DMS153 (cell line): Measurements from ENCODE around the gene FAXDC2.
"Not testable (repeated sequence)": the region's sequence is repeated elsewhere in the genome, so short reads cannot be mapped to it uniquely, and the experiment has no call there.

Source experiments
- DNase-seq: peaks from one replicate; lab custom pipeline; 2025; lab: John Stamatoyannopoulos, UW

Gene FAXDC2

DNA sequence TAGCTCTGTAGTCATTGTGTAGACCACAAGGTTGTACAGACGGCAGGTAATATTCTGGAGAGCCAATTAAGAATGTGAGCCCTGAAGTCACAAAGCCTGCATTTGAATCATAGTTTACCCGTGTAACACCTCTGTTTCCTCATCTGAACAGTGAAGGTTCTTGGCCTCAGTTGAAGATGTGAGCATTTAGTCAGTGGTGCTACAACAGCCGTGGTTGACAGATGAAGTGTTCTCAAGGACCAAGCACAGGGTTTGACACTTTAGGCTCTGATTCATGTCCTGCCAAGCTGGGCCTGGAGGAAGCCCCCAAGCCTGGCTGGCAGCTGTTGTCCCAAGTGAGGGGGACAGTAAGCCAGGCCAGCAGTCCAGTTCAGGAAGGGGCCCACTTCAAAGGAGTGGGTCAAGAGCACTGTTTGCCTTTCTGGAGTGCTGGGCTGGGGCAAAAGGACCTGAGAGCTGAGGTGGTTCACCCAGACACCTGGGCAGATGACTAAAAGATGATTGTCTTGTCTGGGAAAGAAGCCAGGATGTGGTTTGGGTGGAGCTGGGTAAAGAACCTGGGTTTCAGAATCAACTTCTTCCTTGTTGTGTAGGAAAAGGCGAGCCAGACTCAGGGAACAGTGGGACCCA lies 20.7 kb downstream of the FAXDC2 start:
- peak; percentile 37 for DNase-seq

DNA sequence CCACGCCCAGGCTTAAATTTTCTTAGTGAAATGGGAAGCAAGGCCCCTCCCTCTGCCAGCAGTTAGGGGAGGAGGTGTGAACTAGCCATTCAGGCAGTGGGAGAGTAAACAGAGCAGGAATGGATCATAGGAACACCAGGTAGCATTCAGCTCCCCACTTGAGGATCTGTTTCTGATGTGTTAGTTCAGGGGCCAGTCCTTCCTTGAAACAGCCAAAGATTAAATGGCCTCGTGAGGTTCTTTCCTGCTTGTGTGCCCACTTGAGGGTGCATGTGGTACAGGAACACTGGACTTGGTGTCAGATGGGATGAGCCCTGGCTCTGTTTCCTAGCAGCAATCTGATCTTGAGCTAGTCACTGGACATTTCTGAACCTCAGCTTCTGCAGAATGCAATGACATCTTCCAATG lies 21.2 kb downstream of the FAXDC2 start:
- DNase-seq: peak; percentile 24

DNA sequence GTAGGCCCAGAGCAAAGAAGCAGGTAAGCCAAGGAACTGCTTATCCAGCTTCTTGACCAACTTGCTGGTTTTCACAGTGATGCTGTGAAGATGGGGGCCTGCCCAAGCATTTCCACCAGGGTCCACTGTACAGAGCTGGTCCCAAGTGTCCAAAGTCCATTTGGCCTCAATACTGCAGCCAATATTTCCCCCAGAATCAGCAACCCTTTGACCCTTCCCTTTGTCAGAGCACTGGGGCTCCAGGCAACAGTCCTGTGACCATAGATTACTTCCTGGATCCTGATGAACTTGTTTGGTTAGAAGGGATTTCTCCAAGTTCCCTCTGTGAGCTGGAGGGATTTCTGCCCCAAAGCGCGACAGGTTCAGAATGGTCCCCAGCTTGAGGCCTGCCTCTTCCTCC lies 26.3 kb downstream of the FAXDC2 start:
- DNase-seq: no peak

DNA sequence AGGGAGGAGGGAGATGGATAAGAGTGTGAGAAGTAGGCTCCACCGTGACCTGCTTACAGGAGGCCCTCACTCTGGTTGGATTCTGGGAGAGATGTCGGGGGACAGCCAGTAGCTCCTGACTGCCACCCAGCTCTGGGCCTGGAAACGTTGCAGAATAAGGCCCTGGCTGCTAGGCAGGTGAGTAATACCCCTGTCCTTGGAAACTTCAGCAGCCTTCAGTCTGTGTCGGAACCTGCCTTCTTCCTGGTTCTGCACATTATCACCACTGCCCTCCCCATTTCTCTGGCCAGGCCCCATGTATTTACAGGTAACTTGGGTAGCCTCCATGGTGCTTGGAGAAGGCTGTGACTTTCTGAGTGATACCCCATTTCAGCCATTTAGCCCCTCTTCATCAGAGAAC lies 26.8 kb downstream of the FAXDC2 start:
- DNase-seq: no peak

DNA sequence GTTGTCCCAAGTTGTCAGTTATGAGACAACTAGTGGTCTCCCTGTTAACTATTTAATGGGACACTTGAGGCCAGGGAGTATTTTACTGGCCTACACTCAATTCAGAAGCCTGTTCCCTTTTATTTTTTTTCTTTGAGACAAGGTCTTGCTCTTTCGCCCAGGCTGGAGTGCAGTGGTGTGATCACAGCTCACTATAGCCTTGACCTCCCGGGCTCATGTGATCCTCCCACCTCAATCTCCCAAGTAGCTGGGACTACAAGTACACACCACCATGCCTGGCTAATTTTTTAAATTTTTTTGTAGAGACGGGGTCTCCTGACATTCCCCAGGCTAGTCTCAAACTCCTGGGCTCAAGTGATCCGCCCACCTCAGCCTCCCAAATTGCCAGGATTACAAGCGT lies 27.5 kb downstream of the FAXDC2 start:
- DNase-seq: not testable (repeated sequence)

DNA sequence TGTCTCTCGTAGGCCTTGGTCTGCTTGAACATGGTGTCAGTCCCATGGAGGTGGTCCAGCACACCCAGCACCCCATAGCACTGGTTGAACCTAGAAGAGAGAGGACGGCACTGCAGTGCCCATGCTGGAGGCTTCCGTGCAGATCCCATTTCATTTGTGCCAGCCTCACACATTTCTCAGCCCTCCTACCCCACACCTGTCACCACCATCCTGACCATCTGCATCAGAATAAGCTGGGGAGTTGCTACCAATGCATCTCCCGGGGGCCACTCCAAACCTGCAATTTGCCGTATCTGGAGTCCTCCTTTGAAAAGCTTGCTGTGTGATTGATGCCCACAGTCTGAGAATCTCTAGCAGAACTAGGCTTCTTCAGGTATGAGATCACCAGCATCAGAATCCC lies 30.0 kb downstream of the FAXDC2 start:
- no peak for DNase-seq

DNA sequence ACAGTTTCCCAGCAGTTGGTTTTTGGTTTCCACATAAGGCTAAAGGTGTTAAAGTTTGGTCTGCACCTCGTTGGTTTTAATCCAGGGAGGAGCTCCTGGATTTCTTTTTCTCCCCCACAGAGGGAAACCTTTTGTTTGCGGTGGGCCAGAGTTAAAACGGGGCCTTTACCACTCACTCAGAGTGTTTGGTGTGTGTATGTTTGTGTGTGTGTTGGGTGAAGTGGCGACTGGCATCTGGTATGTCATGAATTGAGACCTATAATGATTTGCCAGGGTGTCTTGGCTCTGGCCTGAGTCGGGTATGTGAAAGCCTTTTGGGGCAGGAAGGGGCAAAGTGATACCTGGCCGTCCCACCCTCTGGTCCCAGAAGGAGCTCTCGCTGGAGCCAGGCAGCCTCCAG lies 30.9 kb downstream of the FAXDC2 start:
- no peak for DNase-seq

DNA sequence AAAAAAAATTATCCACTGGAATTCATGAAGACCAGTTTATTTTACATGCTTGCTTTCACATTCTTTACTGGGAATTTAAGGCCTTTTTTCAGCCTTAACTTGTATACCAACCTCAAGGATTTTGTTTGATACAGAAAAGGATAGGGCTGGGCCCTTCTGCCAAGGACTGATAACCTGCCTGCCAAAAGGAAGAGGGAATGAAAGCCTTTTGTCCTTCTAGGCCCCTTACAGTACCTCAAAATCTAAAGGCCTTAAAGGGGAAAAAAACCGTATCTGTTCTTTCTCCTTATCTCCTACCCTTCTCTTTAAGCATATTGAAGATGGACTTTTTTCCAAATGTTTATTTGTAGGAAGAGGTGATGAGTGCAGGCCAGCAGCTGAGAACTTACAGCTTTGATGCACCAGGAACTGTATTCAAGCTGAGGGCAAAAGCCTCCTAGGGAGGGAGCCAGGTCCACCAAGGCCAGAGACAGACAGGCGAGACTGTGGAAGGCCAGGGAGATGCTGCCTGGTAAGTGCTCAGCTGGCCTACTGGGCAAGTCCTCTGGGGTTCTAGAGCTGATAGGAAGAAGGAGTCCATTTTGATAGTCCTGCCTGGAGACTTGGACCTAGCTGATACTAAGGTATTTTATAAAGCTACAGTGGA lies 31.8 kb downstream of the FAXDC2 start:
- DNase-seq: no peak

DNA sequence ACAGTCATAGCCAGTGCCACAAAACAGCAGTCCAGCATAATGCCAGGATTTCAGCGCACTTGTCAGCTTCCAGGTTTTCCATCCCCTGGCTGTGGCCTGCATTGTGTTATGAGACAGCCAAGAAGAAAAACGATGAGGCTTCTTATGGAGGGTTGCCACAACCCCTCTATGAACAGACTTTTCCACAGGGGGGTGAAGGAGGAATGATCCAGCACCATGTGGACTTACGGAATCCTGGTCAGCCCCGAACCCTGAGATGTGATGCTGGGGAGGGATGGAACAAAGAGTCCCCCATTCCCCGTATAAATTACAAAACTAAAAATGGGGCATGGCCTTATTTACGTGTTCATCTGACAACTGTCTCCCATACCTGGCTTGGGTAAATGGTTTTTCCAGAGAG lies 32.6 kb downstream of the FAXDC2 start:
- DNase-seq: no peak

DNA sequence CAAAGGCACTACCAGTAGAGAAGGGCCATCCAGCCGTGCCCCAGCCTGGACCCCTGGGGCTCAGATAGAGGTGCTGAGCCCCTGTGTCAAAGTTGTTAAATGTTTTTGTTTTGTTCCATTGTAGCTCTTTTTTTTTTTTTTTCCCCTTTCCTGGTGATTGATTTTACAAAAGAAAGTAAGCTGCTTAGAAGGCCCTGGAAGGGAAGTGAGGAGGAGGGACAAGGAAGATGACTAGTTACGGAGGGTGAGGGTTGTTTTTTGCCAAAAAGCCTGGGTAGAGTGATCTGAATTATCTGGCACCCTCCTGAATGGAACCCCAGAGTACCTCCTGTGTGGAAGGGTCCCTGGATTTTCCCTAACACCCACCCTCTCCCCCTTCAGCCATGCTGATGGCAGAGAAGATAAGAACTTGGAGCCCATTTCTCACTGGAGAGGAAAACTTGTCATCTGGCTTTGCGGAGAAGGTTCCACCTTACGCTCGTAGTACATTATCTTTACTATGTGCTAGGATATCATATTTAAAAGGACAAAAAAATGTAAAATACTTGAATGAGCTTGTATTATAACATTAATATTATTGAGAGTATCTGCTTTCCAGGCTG lies 33.4 kb downstream of the FAXDC2 start:
- no peak for DNase-seq

DNA sequence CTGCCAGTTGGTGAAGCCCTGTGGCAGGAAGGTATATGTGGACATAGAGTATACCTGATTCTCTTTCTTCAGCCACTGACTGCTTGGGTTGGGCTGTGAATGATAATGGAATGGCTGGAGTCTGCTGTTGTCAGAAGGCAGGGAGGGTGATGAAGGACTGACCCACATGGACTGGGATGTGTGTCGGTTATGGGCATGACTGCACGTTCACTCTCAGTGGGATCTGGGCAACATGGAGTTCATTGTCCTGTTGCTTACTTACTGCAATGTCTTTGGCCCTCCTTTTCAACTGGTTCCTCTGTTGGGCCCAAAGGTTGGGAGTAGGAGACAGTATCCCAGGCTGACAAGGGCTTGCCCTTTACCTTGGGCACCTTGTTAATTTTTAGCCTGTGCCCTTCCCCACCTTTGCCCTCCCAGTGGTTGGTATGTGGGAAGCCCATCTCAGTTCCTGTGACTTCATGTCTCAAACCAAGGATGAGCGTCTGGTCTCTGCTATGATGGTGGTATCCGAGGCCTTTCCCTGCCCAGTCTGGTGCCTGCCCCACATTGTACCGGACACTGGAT lies 34.6 kb downstream of the FAXDC2 start:
- DNase-seq: no peak

DNA sequence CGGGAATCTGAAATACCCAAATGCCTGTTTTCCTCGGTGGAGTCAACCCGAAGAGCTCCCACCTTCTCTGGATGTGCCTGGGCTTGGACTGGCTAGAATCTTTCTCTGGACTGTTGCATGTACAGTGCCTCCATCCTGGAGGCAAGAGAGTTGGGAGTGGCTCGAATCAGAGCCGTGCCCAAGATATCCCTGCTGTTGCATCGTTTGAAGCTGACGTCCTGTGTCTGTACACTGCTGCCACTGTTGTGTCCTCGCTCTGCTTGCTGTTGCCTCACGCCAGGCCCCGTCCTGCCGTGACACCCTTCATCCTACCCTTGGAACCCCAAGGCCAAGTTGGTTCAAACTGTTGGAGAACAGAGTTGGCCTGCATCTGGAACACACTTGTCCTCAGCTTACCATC lies 35.4 kb downstream of the FAXDC2 start:
- no peak for DNase-seq

DNA sequence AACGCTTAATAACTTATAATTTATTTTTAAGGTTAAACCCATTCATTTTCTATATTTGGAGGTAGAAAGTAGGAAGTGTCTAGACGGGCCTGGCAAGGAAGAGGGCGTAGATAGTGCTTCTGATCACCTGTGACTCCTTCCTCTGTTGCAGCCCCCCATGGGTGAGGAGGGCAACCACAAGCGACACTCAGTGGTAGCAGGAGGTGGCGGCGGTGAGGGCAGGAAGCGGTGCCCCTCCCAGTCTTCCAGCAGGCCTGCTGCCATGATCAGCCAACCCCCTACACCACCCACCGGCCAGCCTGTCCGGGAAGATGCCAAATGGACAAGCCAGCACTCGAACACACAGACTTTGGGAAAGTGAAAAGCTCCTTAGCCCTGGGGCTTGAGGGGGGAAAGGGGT lies 36.7 kb downstream of the FAXDC2 start:
- no peak for DNase-seq

DNA sequence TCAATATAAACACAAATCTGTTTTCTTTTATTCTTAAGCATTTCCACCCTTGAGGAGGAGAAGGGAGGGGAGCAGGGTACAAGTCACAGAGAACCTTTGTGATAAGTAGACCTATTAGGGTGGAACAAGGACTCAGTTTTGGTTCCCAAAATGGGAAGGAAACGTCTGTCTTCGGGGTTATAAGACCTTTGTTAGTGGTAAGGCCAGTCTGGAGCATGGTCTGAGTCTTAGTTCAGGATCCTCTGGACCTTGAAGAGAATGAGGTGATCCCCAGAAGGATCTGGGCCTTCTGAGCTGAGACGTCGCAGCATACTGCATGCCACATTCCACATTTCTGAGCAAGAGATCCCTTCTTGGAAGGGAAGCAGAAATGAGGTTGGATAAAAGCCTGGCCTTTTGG lies 37.2 kb downstream of the FAXDC2 start:
- no peak for DNase-seq

DNA sequence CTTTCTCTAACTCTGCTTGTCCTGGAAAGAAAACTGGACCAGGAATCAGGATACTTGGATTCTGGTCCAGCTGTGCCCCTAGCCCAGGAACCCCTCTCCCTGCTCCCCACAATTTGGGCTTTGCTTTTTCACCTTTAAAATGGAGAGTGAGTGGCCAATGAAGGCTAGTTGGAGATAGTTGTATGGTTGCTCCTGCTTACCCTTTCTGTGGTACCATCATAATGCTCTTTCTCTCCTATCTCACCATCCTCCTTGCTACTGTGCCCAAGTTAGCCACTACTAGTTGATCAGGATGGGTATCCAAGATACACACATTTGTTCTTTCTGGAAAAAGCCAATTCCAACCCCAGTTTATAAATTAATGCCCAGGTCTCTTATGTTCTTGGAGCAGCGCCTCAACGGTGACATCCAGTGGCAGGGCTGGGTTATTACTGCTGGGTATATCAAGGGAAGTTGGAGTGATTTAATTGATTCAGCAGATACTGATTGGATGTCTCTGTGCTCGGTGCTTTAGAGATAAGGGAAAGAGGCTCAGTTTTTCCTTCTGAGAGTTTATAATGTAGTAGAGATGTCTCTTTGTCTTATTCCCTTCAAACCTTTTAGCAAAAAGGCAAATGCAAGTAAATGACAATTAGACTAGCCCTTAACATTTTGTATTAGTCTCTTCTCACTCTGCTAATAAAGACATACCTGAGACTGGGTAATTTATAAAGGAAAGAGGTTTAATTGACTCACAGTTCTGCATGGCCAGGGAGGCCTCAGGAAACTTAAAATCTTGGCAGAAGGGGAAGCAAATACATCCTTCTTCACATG lies 38.5 kb downstream of the FAXDC2 start:
- no peak for DNase-seq

DNA sequence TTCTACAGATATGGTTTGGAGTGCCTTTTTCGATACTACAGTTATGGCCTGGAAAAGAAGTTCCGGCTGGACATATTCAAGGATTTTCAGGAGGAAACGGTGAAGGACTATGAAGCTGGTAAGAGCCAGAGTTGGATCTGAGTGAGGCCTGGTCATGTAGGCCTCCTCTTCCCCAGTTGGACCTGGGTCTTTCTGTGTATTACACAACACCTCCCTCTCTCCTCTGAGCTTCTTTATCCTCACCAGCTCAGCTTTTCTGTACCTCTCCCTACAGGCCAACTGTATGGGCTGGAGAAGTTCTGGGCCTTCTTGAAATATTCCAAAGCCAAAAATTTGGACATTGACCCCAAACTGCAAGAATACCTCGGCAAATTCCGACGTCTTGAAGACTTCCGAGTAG lies 39.2 kb downstream of the FAXDC2 start:
- no peak for DNase-seq

DNA sequence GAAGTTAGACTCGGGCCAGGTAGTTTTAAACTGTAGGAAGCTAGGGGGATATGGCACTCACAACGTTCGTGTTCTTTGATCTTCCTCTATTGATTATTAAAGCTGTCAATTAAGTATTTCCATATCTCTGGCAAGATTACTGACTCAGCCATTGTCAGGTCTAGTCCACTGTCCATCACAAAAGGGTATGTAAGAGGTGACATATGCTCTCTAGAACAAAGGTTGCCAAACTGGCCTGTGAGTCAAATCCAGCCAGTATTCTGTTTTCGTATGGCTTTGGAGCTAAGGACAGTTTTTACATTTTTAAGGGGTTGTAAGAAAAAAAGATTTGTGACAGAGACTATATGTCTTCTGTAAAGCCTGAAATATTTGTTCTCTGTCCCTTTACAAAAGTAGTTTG lies 44.2 kb downstream of the FAXDC2 start:
- no peak for DNase-seq

DNA sequence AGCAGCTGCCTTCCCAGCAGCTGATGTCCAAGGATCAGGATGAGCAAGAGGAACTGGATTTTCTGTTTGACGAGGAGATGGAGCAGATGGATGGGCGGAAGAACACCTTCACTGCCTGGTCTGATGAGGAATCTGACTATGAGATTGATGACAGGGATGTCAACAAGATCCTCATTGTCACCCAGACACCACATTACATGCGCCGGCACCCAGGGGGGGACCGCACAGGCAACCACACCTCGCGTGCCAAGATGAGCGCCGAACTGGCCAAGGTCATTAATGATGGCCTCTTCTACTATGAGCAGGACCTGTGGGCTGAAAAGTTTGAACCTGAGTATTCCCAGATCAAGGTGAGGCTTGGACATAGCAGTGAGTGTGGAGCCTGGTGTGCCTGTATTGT lies 48.4 kb downstream of the FAXDC2 start:
- no peak for DNase-seq

DNA sequence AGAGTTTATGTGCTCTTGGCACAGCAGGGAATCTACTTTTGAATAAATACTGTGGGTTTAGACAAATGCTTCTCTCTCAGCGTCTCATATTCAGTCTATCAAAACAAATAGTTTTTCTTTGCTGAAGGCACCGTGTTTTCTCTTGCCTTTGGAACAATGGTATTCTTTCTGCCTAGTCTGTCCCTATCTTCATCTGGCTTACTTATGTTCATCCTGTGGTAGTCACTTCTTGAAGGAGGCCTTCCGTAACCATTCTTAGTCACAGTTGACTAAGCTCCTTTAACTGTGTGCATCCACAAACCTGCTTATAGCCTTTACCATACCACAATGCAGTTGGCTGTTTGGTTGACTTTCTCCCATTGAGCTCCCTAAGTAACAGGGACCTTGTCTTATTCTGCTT lies 49.3 kb downstream of the FAXDC2 start:
- DNase-seq: no peak

DNA sequence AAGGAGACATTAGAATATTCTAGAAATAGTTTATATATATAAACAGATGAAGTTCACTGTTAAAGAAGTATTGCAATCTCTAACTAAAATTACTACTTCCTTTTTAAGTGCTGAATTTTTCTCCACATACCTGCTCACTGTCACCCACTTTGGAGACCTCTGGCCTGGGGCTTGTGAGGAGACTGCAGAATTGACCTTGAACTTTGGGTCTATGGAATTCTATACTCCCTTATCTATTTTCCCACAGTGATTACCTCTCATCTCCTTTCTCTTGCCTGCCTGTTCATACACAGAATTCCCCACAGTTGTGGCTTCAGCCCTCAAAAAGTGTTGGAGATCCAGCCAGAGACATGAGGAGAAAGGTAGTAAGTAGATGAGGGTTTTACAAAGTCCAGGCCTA lies 49.8 kb downstream of the FAXDC2 start:
- DNase-seq: no peak

DNA sequence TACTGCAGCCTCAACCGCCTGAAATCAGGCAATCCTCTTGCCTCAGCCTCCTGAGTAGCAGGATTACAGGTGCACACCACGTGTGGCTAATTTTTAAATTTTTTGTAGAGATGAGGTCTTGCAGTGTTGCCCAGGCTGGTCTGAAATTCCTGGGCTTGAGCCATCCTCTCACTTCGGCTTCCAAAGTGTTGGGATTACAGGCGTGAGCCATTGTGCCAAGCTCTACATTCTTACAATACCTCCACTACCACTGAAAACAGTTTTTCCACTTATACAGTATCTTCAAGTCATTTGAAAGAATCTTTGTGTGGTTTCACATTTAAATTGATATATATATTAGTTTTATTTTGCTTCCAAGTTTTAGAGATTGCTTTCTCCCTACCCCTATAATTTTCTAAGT lies 52.6 kb downstream of the FAXDC2 start:
- DNase-seq: no peak

DNA sequence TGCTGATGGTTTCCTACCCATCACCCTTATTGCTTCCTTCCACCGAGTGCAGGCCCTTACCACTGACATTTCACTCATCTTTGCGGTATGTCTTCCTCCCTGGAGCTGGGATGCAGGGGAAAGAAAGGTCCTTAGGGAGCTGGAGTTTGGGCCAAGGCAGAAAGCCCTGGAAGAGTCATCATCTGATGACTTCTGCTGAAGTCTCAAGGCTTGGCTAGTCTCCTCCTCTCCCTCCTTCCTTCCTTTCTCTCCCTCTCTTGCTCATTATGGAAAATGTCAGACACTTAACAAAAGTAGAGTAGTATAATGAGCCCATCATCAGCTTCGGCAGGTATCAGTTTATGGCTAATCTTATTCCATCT lies 55.2 kb downstream of the FAXDC2 start:
- no peak for DNase-seq
